ENCODE data around the gene IQSEC1.

The IQSEC1 gene

DNA sequence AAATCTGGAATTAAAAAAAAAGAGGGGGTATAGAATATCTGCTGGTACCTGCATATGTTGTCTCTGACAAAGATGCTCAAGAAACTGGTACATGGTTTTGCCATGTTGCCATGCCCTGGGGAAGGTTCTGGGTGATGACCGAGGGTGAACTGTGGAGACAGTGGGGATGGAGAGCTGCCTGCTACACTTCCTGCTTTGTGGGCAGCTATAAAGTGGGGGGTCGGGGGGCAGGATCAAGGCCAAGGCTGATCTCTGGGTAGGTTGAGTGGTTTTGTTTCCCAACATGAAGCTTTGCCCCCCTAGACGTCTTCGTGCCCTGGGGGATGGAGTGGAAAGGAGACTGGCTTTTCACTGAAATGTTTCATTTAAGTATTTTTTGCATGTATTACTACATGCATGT lies 74.6 kb downstream of the IQSEC1 start:
- no peak for TF ChIP-seq CTCF (IDR thresholded peaks at IDR 0.05; ENCODE audit: insufficient read depth, low read depth, low read length, missing control alignments)
- no peak for DNase-seq (ENCODE audit: low read depth)

GRCh38 chr3:12997387-12997786 lies 75.8 kb downstream of the IQSEC1 start:
- no peak for DNase-seq (ENCODE audit: low read depth)
- H3K4me3 ChIP-seq (ENCODE audit: low read depth, low read length): no peak overlapping the region
- no peak for TF ChIP-seq CTCF (IDR thresholded peaks at IDR 0.05; ENCODE audit: insufficient read depth, low read depth, low read length, missing control alignments)

More for the DNA sequence above, 74.6 kb downstream of the IQSEC1 start:
- no peak overlapping the region for H3K4me3 ChIP-seq (ENCODE audit: low read depth, low read length)

GRCh38 chr3:12996181-12996506 lies 77.1 kb downstream of the IQSEC1 start:
- no peak for DNase-seq (ENCODE audit: low read depth)
- TF ChIP-seq CTCF (IDR thresholded peaks at IDR 0.05; ENCODE audit: insufficient read depth, low read depth, low read length, missing control alignments): no peak
- no peak overlapping the region for H3K4me3 ChIP-seq (ENCODE audit: low read depth, low read length)

DNA sequence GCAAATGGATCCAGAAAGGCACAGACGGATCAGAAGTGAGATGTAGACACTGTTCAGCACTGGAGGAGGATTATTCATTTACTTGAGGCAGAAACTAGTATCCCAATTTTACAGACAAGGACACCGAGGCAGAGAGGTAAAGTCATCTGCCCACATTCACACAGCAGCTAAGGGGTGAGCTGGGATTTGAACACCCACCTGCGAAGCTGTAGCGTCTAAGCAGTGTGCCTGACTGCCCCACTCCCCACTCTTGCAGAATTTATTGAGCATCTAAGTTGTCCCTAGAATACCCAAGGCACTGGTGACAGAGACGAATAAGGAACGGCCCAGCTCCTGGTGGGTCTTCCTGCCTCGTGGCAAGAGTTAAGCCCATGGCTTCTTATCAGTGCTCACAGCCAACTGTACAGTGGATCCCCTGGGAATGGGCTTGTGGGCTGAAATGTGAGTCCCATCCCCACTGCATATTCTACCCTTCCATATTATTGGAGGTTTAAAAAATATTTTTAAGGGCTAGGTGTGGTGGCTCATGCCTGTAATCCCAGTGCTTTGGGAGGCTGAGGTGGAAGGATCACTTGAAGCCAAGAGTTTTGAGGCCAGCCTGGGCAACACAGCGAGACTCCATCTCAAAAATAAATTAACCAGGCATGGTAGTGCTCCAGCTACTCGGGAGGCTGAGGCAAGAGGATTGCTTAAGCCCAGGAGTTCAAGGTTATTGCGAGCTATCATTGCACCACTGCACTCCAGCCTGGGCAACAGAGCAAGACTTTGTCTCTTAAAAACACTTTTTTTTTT lies 77.6 kb downstream of the IQSEC1 start:
- peak overlapping the region; percentile 75 for H3K4me3 ChIP-seq (ENCODE audit: low read depth, low read length)
- no peak for TF ChIP-seq CTCF (IDR thresholded peaks at IDR 0.05; ENCODE audit: insufficient read depth, low read depth, low read length, missing control alignments)
- DNase-seq (ENCODE audit: low read depth): no peak

- DNase-seq (ENCODE audit: low read depth): peak; percentile 88
- peak; percentile 83 for TF ChIP-seq CTCF (IDR thresholded peaks at IDR 0.05; ENCODE audit: insufficient read depth, low read depth, low read length, missing control alignments)
- H3K4me3 ChIP-seq (ENCODE audit: low read depth, low read length): peak overlapping the region; percentile 75
Measured at GRCh38 chr3:12994607-12995388, 78.4 kb downstream of the IQSEC1 start.

DNA sequence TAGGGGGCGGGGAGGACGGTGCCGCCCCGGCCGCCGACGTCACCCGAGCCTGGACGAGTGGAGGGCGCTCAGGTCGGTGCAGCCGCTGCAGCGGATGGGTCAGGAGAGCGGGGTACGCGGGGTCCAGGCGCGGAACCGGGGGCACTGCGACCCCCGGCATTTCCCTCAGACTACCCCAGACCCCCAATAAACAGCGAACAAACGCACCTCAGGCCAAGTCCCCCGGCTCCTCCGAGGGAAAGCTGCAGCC lies 78.9 kb downstream of the IQSEC1 start:
- H3K4me3 ChIP-seq (ENCODE audit: low read depth, low read length): peak overlapping the region; percentile 75
- DNase-seq (ENCODE audit: low read depth): peak; percentile 44
- no peak for TF ChIP-seq CTCF (IDR thresholded peaks at IDR 0.05; ENCODE audit: insufficient read depth, low read depth, low read length, missing control alignments)

Measured in GM12865 (cell line).